Nephron progenitor cell (in vitro differentiated cells): ENCODE measurements around the gene DYRK1A.

ENCODE experiments used
- DNase-seq: peaks from one replicate; pipeline ENCODE4 v3.0.0; 2021
- H3K27ac Mint-ChIP-seq: 2 replicates; pipeline ENCODE4 v1.8.0; 2021; ENCODE audit warnings: mild to moderate bottlenecking, moderate library complexity, mixed read lengths
- H3K27me3 Mint-ChIP-seq: 2 replicates; pipeline ENCODE4 v1.8.0; 2021; ENCODE audit warnings: mild to moderate bottlenecking, low read depth, mixed read lengths; ENCODE audit not compliant: poor library complexity
- H3K36me3 Mint-ChIP-seq: 2 replicates; pipeline ENCODE4 v1.8.0; 2021; ENCODE audit warnings: low read depth, mixed read lengths
- H3K4me1 Mint-ChIP-seq: 2 replicates; pipeline ENCODE4 v1.8.0; 2021; ENCODE audit warnings: mixed read lengths
- H3K4me3 Mint-ChIP-seq: 2 replicates; pipeline ENCODE4 v1.8.0; 2021; ENCODE audit warnings: mild to moderate bottlenecking, moderate library complexity, mixed read lengths
- H3K9me3 Mint-ChIP-seq: 2 replicates; pipeline ENCODE4 v1.8.0; 2021; ENCODE audit warnings: mild to moderate bottlenecking, moderate library complexity, mixed read lengths
- CTCF ChIP-seq: fragments of 200-600 bp; sonication (generic); IDR thresholded peaks from 2 replicates; pipeline ENCODE4 v1.5.0; 2021; ENCODE audit warnings: antibody characterized with exemption

Gene DYRK1A

GRCh38 chr21:37391666-37392065 is 25.1 kb downstream of the DYRK1A start:
- Mint-ChIP-seq H3K4me3 (no peak overlapping the region), H3K27ac (peak overlapping the region; percentile 12), H3K36me3 (peaks cover 58% of the 10 kb centered on the region), H3K9me3 (peaks cover 26% of the 10 kb centered on the region), H3K4me1 (peaks cover 19% of the 10 kb centered on the region), H3K27me3 (peaks cover 2% of the 10 kb centered on the region)
- no peak for DNase-seq
- TF ChIP-seq CTCF, result no peak

DNA sequence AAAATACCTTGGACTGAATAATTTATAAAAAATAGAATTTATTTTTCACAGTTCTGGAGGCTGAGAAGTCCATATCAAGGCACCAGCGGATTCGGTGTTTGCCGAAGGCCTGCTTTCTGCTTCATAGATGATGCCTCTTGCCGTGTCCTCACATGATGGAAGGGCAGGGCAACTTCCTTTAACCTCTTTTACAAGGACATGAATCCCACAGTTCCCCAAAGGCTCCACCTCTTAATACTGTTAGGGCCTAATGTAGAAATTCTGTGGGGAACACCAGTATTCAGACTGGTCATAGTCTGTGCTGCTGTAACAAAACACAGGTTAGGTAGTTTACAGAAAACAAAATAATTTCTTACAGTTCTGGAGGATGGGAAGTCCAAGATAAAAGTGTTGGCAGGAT is 25.9 kb downstream of the DYRK1A start:
- no peak overlapping the region for H3K27ac Mint-ChIP-seq
- H3K36me3 Mint-ChIP-seq, result peaks cover 62% of the 10 kb centered on the region
- H3K9me3 Mint-ChIP-seq, result peaks cover 26% of the 10 kb centered on the region

DNA sequence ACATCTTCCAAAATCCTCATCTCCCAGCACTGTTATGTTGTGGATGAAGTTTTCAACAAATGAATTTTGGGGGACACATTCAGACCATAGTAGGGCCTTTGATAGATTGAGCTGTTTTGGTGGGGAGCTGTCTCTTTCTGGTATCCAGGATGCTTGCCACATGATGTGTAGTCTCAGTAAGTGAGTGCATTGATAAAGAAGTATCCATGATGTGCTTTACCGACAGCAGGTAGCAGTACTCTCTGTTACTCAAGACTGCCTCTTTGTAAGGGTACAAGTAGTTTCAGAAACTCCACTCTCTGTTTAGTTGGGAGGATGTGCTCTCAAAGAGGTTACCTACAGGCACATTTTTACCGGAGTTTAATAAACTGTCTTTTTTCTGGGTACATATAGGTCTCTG is 26.5 kb downstream of the DYRK1A start:
- Mint-ChIP-seq H3K4me3 (no peak overlapping the region), H3K36me3 (peaks cover 62% of the 10 kb centered on the region), H3K27ac (no peak overlapping the region), H3K9me3 (peaks cover 26% of the 10 kb centered on the region), H3K27me3 (peaks cover under 1% of the 10 kb centered on the region), H3K4me1 (peaks cover 16% of the 10 kb centered on the region)
- TF ChIP-seq CTCF, result no peak
- DNase-seq, result no peak

More for the DNA sequence above, 25.9 kb downstream of the DYRK1A start:
- no peak for TF ChIP-seq CTCF
- Mint-ChIP-seq H3K4me3 (no peak overlapping the region), H3K4me1 (peaks cover 16% of the 10 kb centered on the region), H3K27me3 (peaks cover 2% of the 10 kb centered on the region)
- DNase-seq, result no peak

DNA sequence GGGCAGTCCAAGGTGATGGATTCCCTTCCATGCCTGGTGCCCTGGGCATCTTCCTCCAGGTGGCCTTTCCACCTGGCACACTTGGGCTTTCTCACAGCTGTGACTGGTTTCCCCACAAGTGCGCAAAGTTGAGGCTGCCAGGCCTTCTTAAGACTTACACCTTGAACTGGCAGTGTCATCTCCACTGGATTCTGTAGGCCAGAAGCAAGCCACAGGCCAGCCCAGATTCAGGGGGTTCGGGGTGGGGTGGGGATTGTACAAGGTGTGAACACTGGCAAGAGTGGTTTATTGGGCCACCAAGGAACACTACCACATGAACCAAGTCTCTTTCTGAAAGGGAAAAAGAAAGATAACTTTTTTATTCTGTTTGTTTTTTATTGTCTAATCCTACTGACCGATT is 27.2 kb downstream of the DYRK1A start:
- H3K27me3 Mint-ChIP-seq, result no peaks in the 10 kb centered on the region
- no peak overlapping the region for H3K27ac Mint-ChIP-seq
- H3K36me3 Mint-ChIP-seq, result peaks cover 68% of the 10 kb centered on the region
- peaks cover 16% of the 10 kb centered on the region for H3K4me1 Mint-ChIP-seq
- no peak for TF ChIP-seq CTCF
- DNase-seq, result no peak
- peaks cover 31% of the 10 kb centered on the region for H3K9me3 Mint-ChIP-seq
- H3K4me3 Mint-ChIP-seq, result no peak overlapping the region

DNA sequence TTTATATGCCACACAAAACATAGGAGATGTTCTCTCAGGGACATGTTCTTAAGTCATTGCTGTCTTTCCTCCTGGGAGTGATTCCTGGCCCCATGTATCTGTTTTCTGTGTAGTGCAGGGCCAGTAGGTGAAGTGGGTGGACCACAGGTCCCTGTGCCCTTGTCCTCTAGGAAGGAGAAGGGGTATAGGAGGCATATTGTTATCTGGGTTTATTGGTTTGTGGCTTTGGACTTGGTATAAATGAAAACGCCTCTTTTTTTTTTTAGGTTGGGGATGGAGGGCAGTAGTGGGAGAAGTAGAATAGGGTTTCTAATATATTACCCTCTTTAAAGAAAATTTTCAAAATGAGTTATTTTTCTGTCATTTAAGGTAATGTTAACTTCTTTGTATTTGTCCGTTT is 29.4 kb downstream of the DYRK1A start:
- peaks cover 48% of the 10 kb centered on the region for H3K9me3 Mint-ChIP-seq
- no peaks in the 10 kb centered on the region for H3K27me3 Mint-ChIP-seq
- no peak for DNase-seq
- no peak for TF ChIP-seq CTCF
- no peak overlapping the region for H3K27ac Mint-ChIP-seq
- H3K36me3 Mint-ChIP-seq, result peaks cover 73% of the 10 kb centered on the region
- H3K4me1 Mint-ChIP-seq, result peaks cover 12% of the 10 kb centered on the region
- no peak overlapping the region for H3K4me3 Mint-ChIP-seq

DNA sequence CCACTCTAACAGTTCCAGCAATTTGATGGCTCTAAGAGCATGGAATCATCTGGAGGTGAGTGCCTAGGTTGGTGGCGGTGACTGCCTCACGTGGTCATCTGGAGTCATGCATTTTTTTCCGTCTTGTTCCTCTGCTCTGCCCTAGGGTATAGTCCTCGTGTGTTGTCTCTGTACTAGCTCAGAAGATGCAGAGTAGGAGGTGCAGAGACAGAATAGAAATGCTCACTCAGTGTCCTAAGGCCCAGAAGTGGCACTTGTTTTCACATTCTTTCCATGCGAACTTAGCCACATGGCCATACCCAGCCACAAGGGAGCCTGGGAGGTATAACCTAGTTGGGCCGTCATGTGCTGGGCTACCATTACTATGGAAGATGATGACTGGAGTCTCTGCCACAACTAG is 30.3 kb downstream of the DYRK1A start:
- Mint-ChIP-seq H3K27me3 (no peaks in the 10 kb centered on the region), H3K4me1 (peaks cover 12% of the 10 kb centered on the region), H3K36me3 (peaks cover 73% of the 10 kb centered on the region), H3K4me3 (no peak overlapping the region), H3K9me3 (peaks cover 49% of the 10 kb centered on the region), H3K27ac (no peak overlapping the region)
- TF ChIP-seq CTCF, result no peak
- DNase-seq, result no peak
